NCI-H2196 treated with DMSO at 0.1 percent for 48 hours (cell line): ENCODE results near the gene HNRNPA3.
A peak's percentile ranks its signal among the peaks of the same experiment; 100 is the strongest.
"Not testable (repeated sequence)": the region's sequence is repeated elsewhere in the genome, so short reads cannot be mapped to it uniquely, and the experiment has no call there.

Experiments used
- DNase-seq: peaks from one replicate; lab custom pipeline; 2025; ENCODE audit not compliant: unreplicated experiment; lab: John Stamatoyannopoulos, UW

HNRNPA3 gene

GRCh38 chr2:177232098-177232704 is 19.6 kb downstream of the HNRNPA3 start:
- no peak for DNase-seq

- DNase-seq, result no peak
These were observed 21.7 kb downstream of the HNRNPA3 start for GRCh38 chr2:177234267-177234666.

GRCh38 chr2:177235855-177236437 is 23.4 kb downstream of the HNRNPA3 start:
- DNase-seq, result no peak

GRCh38 chr2:177237932-177238331 is 25.3 kb downstream of the HNRNPA3 start:
- no peak for DNase-seq

- no peak for DNase-seq
These were observed 26.5 kb downstream of the HNRNPA3 start for GRCh38 chr2:177239053-177239452.

- DNase-seq, result no peak
These were observed 27.5 kb downstream of the HNRNPA3 start for GRCh38 chr2:177239932-177240630.

- no peak for DNase-seq
These were observed 29.1 kb downstream of the HNRNPA3 start for GRCh38 chr2:177241711-177242120.

GRCh38 chr2:177242121-177242987 is 29.8 kb downstream of the HNRNPA3 start:
- DNase-seq, result peak; percentile 71

- DNase-seq, result no peak
These were observed 30.5 kb downstream of the HNRNPA3 start for GRCh38 chr2:177243073-177243472.

- no peak for DNase-seq
These were observed 30.9 kb downstream of the HNRNPA3 start for GRCh38 chr2:177243476-177243875.

GRCh38 chr2:177244244-177244771 is 31.7 kb downstream of the HNRNPA3 start:
- DNase-seq, result no peak

GRCh38 chr2:177245010-177245422 is 32.4 kb downstream of the HNRNPA3 start:
- DNase-seq, result no peak

- no peak for DNase-seq
These were observed 33.4 kb downstream of the HNRNPA3 start for GRCh38 chr2:177246000-177246399.

GRCh38 chr2:177246523-177247030 is 34.0 kb downstream of the HNRNPA3 start:
- not testable (repeated sequence) for DNase-seq

- no peak for DNase-seq
These were observed 35.2 kb downstream of the HNRNPA3 start for GRCh38 chr2:177247693-177248262.

GRCh38 chr2:177249038-177249437 is 36.4 kb downstream of the HNRNPA3 start:
- DNase-seq, result no peak

- no peak for DNase-seq
These were observed 37.9 kb downstream of the HNRNPA3 start for GRCh38 chr2:177250461-177250860.

- no peak for DNase-seq
These were observed 38.6 kb downstream of the HNRNPA3 start for GRCh38 chr2:177251165-177251542.

- no peak for DNase-seq
These were observed 40.4 kb downstream of the HNRNPA3 start for GRCh38 chr2:177252808-177253531.

GRCh38 chr2:177253704-177254103 is 41.1 kb downstream of the HNRNPA3 start:
- no peak for DNase-seq
